Neuronal stem cell (in vitro differentiated cells): Measurements from ENCODE around the gene RNMT. TPM values are rescaled to one million over a fixed set of nuclear protein-coding genes. Genes with fewer than 3 reads are reported as not detected.

Experiments used
- DNase-seq: peaks from one replicate; pipeline ENCODE4 v3.0.0-alpha.2; 2013; ENCODE audit warnings: low spot score
- H2AFZ ChIP-seq: one replicate; pipeline ENCODE4 v1.6.1; 2013; ENCODE audit warnings: mild to moderate bottlenecking, low read length, inconsistent platforms
- H2AK5ac ChIP-seq: 2 replicates; pipeline ENCODE4 v1.6.1; 2013; ENCODE audit warnings: low read depth, mild to moderate bottlenecking, inconsistent platforms, low read length, moderate library complexity, mixed read lengths
- H2BK120ac ChIP-seq: 2 replicates; pipeline ENCODE4 v1.6.1; 2013; ENCODE audit warnings: low read depth, mild to moderate bottlenecking, inconsistent platforms, low read length, moderate library complexity, mixed read lengths
- H2BK12ac ChIP-seq: one replicate; pipeline ENCODE4 v1.6.1; 2013; ENCODE audit warnings: low read length, inconsistent platforms
- H2BK15ac ChIP-seq: 2 replicates; pipeline ENCODE4 v1.6.1; 2013; ENCODE audit warnings: mild to moderate bottlenecking, low read length, inconsistent platforms, mixed read lengths
- H2BK5ac ChIP-seq: one replicate; pipeline ENCODE4 v1.6.1; 2013; ENCODE audit warnings: inconsistent platforms, mild to moderate bottlenecking, low read length, moderate library complexity
- H3K14ac ChIP-seq: one replicate; pipeline ENCODE4 v1.6.1; 2013; ENCODE audit warnings: low read length, inconsistent platforms
- H3K18ac ChIP-seq: 2 replicates; pipeline ENCODE4 v1.6.1; 2013; ENCODE audit warnings: low read length, inconsistent platforms
- H3K23ac ChIP-seq: 2 replicates; pipeline ENCODE4 v1.6.1; 2013; ENCODE audit warnings: low read depth, mild to moderate bottlenecking, mixed read lengths, low read length, inconsistent platforms; ENCODE audit not compliant: poor library complexity
- H3K27ac ChIP-seq: replicated peaks from 3 replicates; pipeline ENCODE4 v1.5.1; 2013; ENCODE audit warnings: low read length, inconsistent platforms
- H3K27me3 ChIP-seq, 3 experiments: 2 replicates each; pipeline ENCODE4 v1.6.1; 2013; ENCODE audit warnings: low read length in 3 of 3, mild to moderate bottlenecking in 2 of 3, inconsistent platforms in 1 of 3, low read depth in 1 of 3, mixed read lengths in 1 of 3, moderate library complexity in 1 of 3; ENCODE audit not compliant: control insufficient read depth in 3 of 3, insufficient read depth in 3 of 3
- H3K36me3 ChIP-seq, 2 donors: replicated peaks in 1 of 2; 2 replicates each; pipeline ENCODE4 v1.6.1; 2013; ENCODE audit warnings: low read length in 2 of 2; ENCODE audit not compliant: control insufficient read depth in 2 of 2, insufficient read depth in 2 of 2
- H3K4ac ChIP-seq: 2 replicates; pipeline ENCODE4 v1.6.1; 2013; ENCODE audit warnings: inconsistent platforms, mild to moderate bottlenecking, low read length, moderate library complexity
- H3K4me1 ChIP-seq, 2 donors: 1 replicate in 1 of 2; 2 replicates in 1 of 2; pipeline ENCODE4 v1.6.1; 2013; ENCODE audit warnings: low read length in 2 of 2, low read depth in 1 of 2; ENCODE audit not compliant: control insufficient read depth in 2 of 2, insufficient read depth in 1 of 2
- H3K4me2 ChIP-seq: one replicate; pipeline ENCODE4 v1.6.1; 2013; ENCODE audit warnings: mild to moderate bottlenecking, low read length, inconsistent platforms; ENCODE audit not compliant: insufficient read depth, poor library complexity, severe bottlenecking
- H3K4me3 ChIP-seq, 2 donors: 2 replicates each; pipeline ENCODE4 v1.5.1; 2013; ENCODE audit warnings: low read length in 2 of 2, mild to moderate bottlenecking in 2 of 2, inconsistent platforms in 1 of 2, moderate library complexity in 1 of 2
- H3K79me1 ChIP-seq: one replicate; pipeline ENCODE4 v1.6.1; 2013; ENCODE audit warnings: low read depth, mild to moderate bottlenecking, inconsistent platforms, low read length, moderate library complexity
- H3K9ac ChIP-seq: one replicate; pipeline ENCODE4 v1.6.1; 2013; ENCODE audit warnings: mild to moderate bottlenecking, low read depth, low read length, inconsistent platforms; ENCODE audit not compliant: poor library complexity
- H3K9me3 ChIP-seq, 2 donors: replicated peaks in 1 of 2; 2 replicates each; pipeline versions ENCODE3 to v1.6.1; 2013; ENCODE audit warnings: low read length in 2 of 2, mild to moderate bottlenecking in 2 of 2, inconsistent platforms in 1 of 2, low read depth in 1 of 2, mixed read lengths in 1 of 2, moderate library complexity in 1 of 2; ENCODE audit not compliant: control insufficient read depth in 2 of 2, insufficient read depth in 1 of 2
- H4K8ac ChIP-seq: one replicate; pipeline ENCODE4 v1.6.1; 2013; ENCODE audit warnings: low read depth, mild to moderate bottlenecking, inconsistent platforms, low read length, moderate library complexity
- H4K91ac ChIP-seq: one replicate; pipeline ENCODE4 v1.6.1; 2013; ENCODE audit warnings: low read length, low read depth, mild to moderate bottlenecking, inconsistent platforms; ENCODE audit not compliant: poor library complexity
- WGBS, 2 donors: extraction: QIAGEN DNeasy Blood & Tissue Kit; methylation state at CpG; one replicate each; pipeline ENCODE4 v1.1.7; 2013; ENCODE audit warnings: missing lambda C conversion rate in 2 of 2, mixed read lengths in 1 of 2; ENCODE audit not compliant: insufficient read length in 2 of 2, insufficient replicate concordance in 1 of 2; ENCODE audit errors: extremely low coverage in 2 of 2; 5-methylcytosine and 5-hydroxymethylcytosine counted together
- small RNA-seq: library from polyadenylated mRNA; stranded (forward); fragments of <200 nt; extraction: miRNeasy Mini kit (QIAGEN cat#:217004); gene quantifications from one replicate; pipeline ENCODE3, GENCODE V24; 2013; ENCODE audit not compliant: insufficient read depth

RNMT gene

GRCh38 chr18:13813271-13813849, 86.9 kb downstream of the RNMT start:
- no peak overlapping the region for H3K14ac ChIP-seq
- H3K4me3 ChIP-seq, result no peak overlapping the region
- DNase-seq, result peak; percentile 65
- WGBS, 2 donors, result no CpG with 5 or more reads among the region's 4 CpGs
- H3K18ac ChIP-seq, result no peak overlapping the region
- no peaks in the 10 kb centered on the region for H3K79me1 ChIP-seq
- H2BK15ac ChIP-seq, result no peak overlapping the region
- H2BK12ac ChIP-seq, result no peak overlapping the region
- no peak overlapping the region for H3K9ac ChIP-seq
- no peak overlapping the region for H2AK5ac ChIP-seq
- H3K4me1 ChIP-seq, result no peaks in the 10 kb centered on the region
- H3K27me3 ChIP-seq, result peaks cover 0 to 4% (median 0%) of the 10 kb centered on the region in 3 experiments
- no peaks in the 10 kb centered on the region for H3K36me3 ChIP-seq
- no peak overlapping the region for H2BK120ac ChIP-seq
- no peak overlapping the region for H3K23ac ChIP-seq
- H3K27ac ChIP-seq, result no peak overlapping the region
- H4K91ac ChIP-seq, result no peak overlapping the region
- H4K8ac ChIP-seq, result no peak overlapping the region
- no peak overlapping the region for H3K4me2 ChIP-seq
- H3K9me3 ChIP-seq, result no peaks in the 10 kb centered on the region
- H2AFZ ChIP-seq, result no peak overlapping the region
- no peak overlapping the region for H2BK5ac ChIP-seq
- no peak overlapping the region for H3K4ac ChIP-seq

Small RNAs within 50 kb of the gene (small RNA-seq; reads per million reads assigned to genes)
- gene AP001525.1 (not detected), gene RN7SL362P (not detected)
